Neuronal stem cell (in vitro differentiated cells): ENCODE results near the gene ATP2B3.
A peak's percentile ranks its signal among the peaks of the same experiment; 100 is the strongest.

Experiments
- DNase-seq: peaks from one replicate; pipeline ENCODE4 v3.0.0-alpha.2; 2013; ENCODE audit warnings: low spot score
- H2AFZ ChIP-seq: one replicate; pipeline ENCODE4 v1.6.1; 2013; ENCODE audit warnings: mild to moderate bottlenecking, low read length, inconsistent platforms
- H2AK5ac ChIP-seq: 2 replicates; pipeline ENCODE4 v1.6.1; 2013; ENCODE audit warnings: low read depth, mild to moderate bottlenecking, inconsistent platforms, low read length, moderate library complexity, mixed read lengths
- H2BK120ac ChIP-seq: 2 replicates; pipeline ENCODE4 v1.6.1; 2013; ENCODE audit warnings: low read depth, mild to moderate bottlenecking, inconsistent platforms, low read length, moderate library complexity, mixed read lengths
- H2BK12ac ChIP-seq: one replicate; pipeline ENCODE4 v1.6.1; 2013; ENCODE audit warnings: low read length, inconsistent platforms
- H2BK15ac ChIP-seq: 2 replicates; pipeline ENCODE4 v1.6.1; 2013; ENCODE audit warnings: mild to moderate bottlenecking, low read length, inconsistent platforms, mixed read lengths
- H2BK5ac ChIP-seq: one replicate; pipeline ENCODE4 v1.6.1; 2013; ENCODE audit warnings: inconsistent platforms, mild to moderate bottlenecking, low read length, moderate library complexity
- H3K14ac ChIP-seq: one replicate; pipeline ENCODE4 v1.6.1; 2013; ENCODE audit warnings: low read length, inconsistent platforms
- H3K18ac ChIP-seq: 2 replicates; pipeline ENCODE4 v1.6.1; 2013; ENCODE audit warnings: low read length, inconsistent platforms
- H3K23ac ChIP-seq: 2 replicates; pipeline ENCODE4 v1.6.1; 2013; ENCODE audit warnings: low read depth, mild to moderate bottlenecking, mixed read lengths, low read length, inconsistent platforms; ENCODE audit not compliant: poor library complexity
- H3K27ac ChIP-seq: replicated peaks from 3 replicates; pipeline ENCODE4 v1.5.1; 2013; ENCODE audit warnings: low read length, inconsistent platforms
- H3K27me3 ChIP-seq, 3 experiments: 2 replicates each; pipeline ENCODE4 v1.6.1; 2013; ENCODE audit warnings: low read length in 3 of 3, mild to moderate bottlenecking in 2 of 3, inconsistent platforms in 1 of 3, low read depth in 1 of 3, mixed read lengths in 1 of 3, moderate library complexity in 1 of 3; ENCODE audit not compliant: control insufficient read depth in 3 of 3, insufficient read depth in 3 of 3
- H3K36me3 ChIP-seq, 2 donors: replicated peaks in 1 of 2; 2 replicates each; pipeline ENCODE4 v1.6.1; 2013; ENCODE audit warnings: low read length in 2 of 2; ENCODE audit not compliant: control insufficient read depth in 2 of 2, insufficient read depth in 2 of 2
- H3K4ac ChIP-seq: 2 replicates; pipeline ENCODE4 v1.6.1; 2013; ENCODE audit warnings: inconsistent platforms, mild to moderate bottlenecking, low read length, moderate library complexity
- H3K4me1 ChIP-seq, 2 donors: 1 replicate in 1 of 2; 2 replicates in 1 of 2; pipeline ENCODE4 v1.6.1; 2013; ENCODE audit warnings: low read length in 2 of 2, low read depth in 1 of 2; ENCODE audit not compliant: control insufficient read depth in 2 of 2, insufficient read depth in 1 of 2
- H3K4me2 ChIP-seq: one replicate; pipeline ENCODE4 v1.6.1; 2013; ENCODE audit warnings: mild to moderate bottlenecking, low read length, inconsistent platforms; ENCODE audit not compliant: insufficient read depth, poor library complexity, severe bottlenecking
- H3K4me3 ChIP-seq, 2 donors: 2 replicates each; pipeline ENCODE4 v1.5.1; 2013; ENCODE audit warnings: low read length in 2 of 2, mild to moderate bottlenecking in 2 of 2, inconsistent platforms in 1 of 2, moderate library complexity in 1 of 2
- H3K79me1 ChIP-seq: one replicate; pipeline ENCODE4 v1.6.1; 2013; ENCODE audit warnings: low read depth, mild to moderate bottlenecking, inconsistent platforms, low read length, moderate library complexity
- H3K9ac ChIP-seq: one replicate; pipeline ENCODE4 v1.6.1; 2013; ENCODE audit warnings: mild to moderate bottlenecking, low read depth, low read length, inconsistent platforms; ENCODE audit not compliant: poor library complexity
- H3K9me3 ChIP-seq, 2 donors: replicated peaks in 1 of 2; 2 replicates each; pipeline versions ENCODE3 to v1.6.1; 2013; ENCODE audit warnings: low read length in 2 of 2, mild to moderate bottlenecking in 2 of 2, inconsistent platforms in 1 of 2, low read depth in 1 of 2, mixed read lengths in 1 of 2, moderate library complexity in 1 of 2; ENCODE audit not compliant: control insufficient read depth in 2 of 2, insufficient read depth in 1 of 2
- H4K8ac ChIP-seq: one replicate; pipeline ENCODE4 v1.6.1; 2013; ENCODE audit warnings: low read depth, mild to moderate bottlenecking, inconsistent platforms, low read length, moderate library complexity
- H4K91ac ChIP-seq: one replicate; pipeline ENCODE4 v1.6.1; 2013; ENCODE audit warnings: low read length, low read depth, mild to moderate bottlenecking, inconsistent platforms; ENCODE audit not compliant: poor library complexity
- WGBS, 2 donors: extraction: QIAGEN DNeasy Blood & Tissue Kit; methylation state at CpG; one replicate each; pipeline ENCODE4 v1.1.7; 2013; ENCODE audit warnings: missing lambda C conversion rate in 2 of 2, mixed read lengths in 1 of 2; ENCODE audit not compliant: insufficient read length in 2 of 2, insufficient replicate concordance in 1 of 2; ENCODE audit errors: extremely low coverage in 2 of 2; 5-methylcytosine and 5-hydroxymethylcytosine counted together

The ATP2B3 gene

GRCh38 chrX:153546386-153546785 lies 28.9 kb downstream of the ATP2B3 start:
- H3K36me3 ChIP-seq = no peaks in the 10 kb centered on the region
- H3K4me1 ChIP-seq = no peaks in the 10 kb centered on the region
- H2BK5ac ChIP-seq = no peak overlapping the region
- H2AK5ac ChIP-seq = peak overlapping the region; percentile 46
- no CpG with 5 or more reads among the region's 11 CpGs for WGBS, 2 donors
- no peak overlapping the region for H2AFZ ChIP-seq
- no peak overlapping the region for H3K14ac ChIP-seq
- no peak overlapping the region for H2BK120ac ChIP-seq
- H3K4ac ChIP-seq = no peak overlapping the region
- H4K8ac ChIP-seq = no peak overlapping the region
- H4K91ac ChIP-seq = no peak overlapping the region
- H3K23ac ChIP-seq = no peak overlapping the region
- no peaks in the 10 kb centered on the region for H3K79me1 ChIP-seq
- DNase-seq = no peak
- no peak overlapping the region for H3K9ac ChIP-seq
- no peak overlapping the region for H3K27ac ChIP-seq
- no peak overlapping the region for H3K4me2 ChIP-seq
- H2BK15ac ChIP-seq = no peak overlapping the region
- H3K18ac ChIP-seq = no peak overlapping the region
- H2BK12ac ChIP-seq = no peak overlapping the region
- no peak overlapping the region for H3K4me3 ChIP-seq
- peaks cover 0 to 58% (median 0%) of the 10 kb centered on the region in 3 experiments for H3K27me3 ChIP-seq
- H3K9me3 ChIP-seq = no peaks in the 10 kb centered on the region

DNA sequence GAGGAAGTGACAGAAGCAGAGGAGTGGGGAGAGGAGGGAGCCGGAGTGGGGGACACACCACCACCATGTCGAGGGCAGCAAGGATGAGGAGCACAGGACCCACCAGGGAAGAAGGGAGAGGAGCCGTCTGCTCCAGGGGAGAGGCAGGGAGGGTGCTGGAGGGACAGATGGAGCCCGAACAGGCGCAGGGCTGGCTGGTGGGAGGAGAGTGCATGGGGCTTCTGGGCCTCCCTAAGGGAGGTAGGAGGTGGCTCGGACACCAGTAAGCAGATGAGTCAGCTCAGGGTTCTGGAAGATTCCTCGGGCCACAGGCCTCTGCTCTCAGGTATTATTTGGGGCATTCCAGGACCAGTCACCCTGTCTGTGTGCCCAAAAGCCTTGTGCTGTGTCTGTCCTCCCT lies 29.8 kb downstream of the ATP2B3 start:
- DNase-seq = no peak
- H3K4ac ChIP-seq = no peak overlapping the region
- H3K4me3 ChIP-seq = no peak overlapping the region
- no peak overlapping the region for H2BK12ac ChIP-seq
- H2BK120ac ChIP-seq = no peak overlapping the region
- peaks cover 0 to 58% (median 0%) of the 10 kb centered on the region in 3 experiments for H3K27me3 ChIP-seq
- H4K91ac ChIP-seq = no peak overlapping the region
- no peaks in the 10 kb centered on the region for H3K4me1 ChIP-seq
- H2BK5ac ChIP-seq = no peak overlapping the region
- H3K36me3 ChIP-seq = no peaks in the 10 kb centered on the region
- H3K4me2 ChIP-seq = no peak overlapping the region
- H3K23ac ChIP-seq = no peak overlapping the region
- no peak overlapping the region for H3K18ac ChIP-seq
- H4K8ac ChIP-seq = no peak overlapping the region
- H3K14ac ChIP-seq = no peak overlapping the region
- H3K79me1 ChIP-seq = no peaks in the 10 kb centered on the region
- H3K9me3 ChIP-seq = no peaks in the 10 kb centered on the region
- H3K9ac ChIP-seq = no peak overlapping the region
- no peak overlapping the region for H2AFZ ChIP-seq
- H2AK5ac ChIP-seq = no peak overlapping the region
- H2BK15ac ChIP-seq = no peak overlapping the region
- no CpG with 5 or more reads among the region's 7 CpGs for WGBS, 2 donors
- no peak overlapping the region for H3K27ac ChIP-seq

DNA sequence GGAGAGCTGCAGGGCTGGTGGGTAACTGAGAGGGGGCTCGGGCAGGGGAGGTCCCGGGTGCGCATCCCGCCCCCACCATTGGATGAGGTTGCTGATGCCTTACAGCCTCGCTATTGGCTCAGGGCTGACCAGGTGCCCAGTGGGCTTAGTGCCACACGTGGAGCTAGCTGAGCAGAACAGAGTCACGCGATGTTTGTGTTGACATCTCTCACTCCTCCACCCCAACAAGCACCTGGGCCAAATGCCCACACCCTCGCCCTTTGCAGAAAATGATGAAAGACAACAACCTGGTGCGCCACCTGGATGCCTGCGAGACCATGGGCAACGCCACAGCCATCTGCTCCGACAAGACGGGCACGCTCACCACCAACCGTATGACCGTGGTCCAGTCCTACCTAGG lies 31.8 kb downstream of the ATP2B3 start:
- Histone ChIP-seq H3K4me3 (no peak overlapping the region), H3K9ac (no peak overlapping the region), H3K9me3 (no peaks in the 10 kb centered on the region), H2AFZ (no peak overlapping the region), H3K4me1 (no peaks in the 10 kb centered on the region), H3K27me3 (peaks cover 0 to 62% (median 0%) of the 10 kb centered on the region in 3 experiments), H2BK5ac (no peak overlapping the region), H2AK5ac (no peak overlapping the region), H4K91ac (no peak overlapping the region), H2BK15ac (no peak overlapping the region), H3K27ac (no peak overlapping the region), H3K79me1 (no peaks in the 10 kb centered on the region), H4K8ac (no peak overlapping the region), H3K4ac (no peak overlapping the region), H3K14ac (no peak overlapping the region), H2BK120ac (no peak overlapping the region), H3K23ac (no peak overlapping the region), H3K18ac (no peak overlapping the region), H3K4me2 (no peak overlapping the region), H2BK12ac (no peak overlapping the region), H3K36me3 (no peaks in the 10 kb centered on the region)
- no peak for DNase-seq
- WGBS, 2 donors = no CpG with 5 or more reads among the region's 17 CpGs

DNA sequence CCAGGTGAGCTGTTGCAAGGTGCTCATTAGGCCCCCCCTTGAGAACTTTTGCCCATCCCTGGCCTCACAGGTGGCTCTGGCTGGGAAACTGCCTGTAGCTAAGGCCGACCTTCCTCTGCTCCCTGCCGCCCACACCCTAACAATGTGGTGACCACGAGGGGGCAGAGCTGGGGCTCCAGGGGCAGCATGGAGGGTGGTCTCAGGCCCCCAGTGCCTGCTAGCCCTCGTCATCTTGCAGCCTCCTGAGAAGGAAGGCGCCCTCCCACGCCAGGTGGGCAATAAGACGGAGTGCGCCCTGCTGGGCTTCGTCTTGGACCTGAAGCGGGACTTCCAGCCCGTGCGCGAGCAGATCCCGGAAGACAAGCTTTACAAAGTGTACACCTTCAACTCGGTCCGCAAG lies 32.4 kb downstream of the ATP2B3 start:
- no peak overlapping the region for H4K91ac ChIP-seq
- no peak for DNase-seq
- H3K4me2 ChIP-seq = no peak overlapping the region
- no peak overlapping the region for H2AK5ac ChIP-seq
- H3K27ac ChIP-seq = no peak overlapping the region
- H3K27me3 ChIP-seq = peaks cover 0 to 66% (median 0%) of the 10 kb centered on the region in 3 experiments
- no peak overlapping the region for H3K4ac ChIP-seq
- H3K23ac ChIP-seq = no peak overlapping the region
- no peak overlapping the region for H4K8ac ChIP-seq
- H2AFZ ChIP-seq = no peak overlapping the region
- H3K18ac ChIP-seq = no peak overlapping the region
- no peaks in the 10 kb centered on the region for H3K36me3 ChIP-seq
- no peak overlapping the region for H3K14ac ChIP-seq
- no peak overlapping the region for H2BK15ac ChIP-seq
- no peak overlapping the region for H2BK120ac ChIP-seq
- no peak overlapping the region for H3K4me3 ChIP-seq
- H3K79me1 ChIP-seq = no peaks in the 10 kb centered on the region
- H3K4me1 ChIP-seq = no peaks in the 10 kb centered on the region
- H3K9ac ChIP-seq = no peak overlapping the region
- H3K9me3 ChIP-seq = no peaks in the 10 kb centered on the region
- H2BK5ac ChIP-seq = no peak overlapping the region
- H2BK12ac ChIP-seq = no peak overlapping the region
- no CpG with 5 or more reads among the region's 16 CpGs for WGBS, 2 donors
